Measurements from ENCODE around the gene HBS1L. TPM values are rescaled to one million over a fixed set of nuclear protein-coding genes. Genes with fewer than 3 reads are reported as not detected.

The HBS1L gene
- polyA plus RNA-seq, 1 donor: 39.5 TPM

DNA sequence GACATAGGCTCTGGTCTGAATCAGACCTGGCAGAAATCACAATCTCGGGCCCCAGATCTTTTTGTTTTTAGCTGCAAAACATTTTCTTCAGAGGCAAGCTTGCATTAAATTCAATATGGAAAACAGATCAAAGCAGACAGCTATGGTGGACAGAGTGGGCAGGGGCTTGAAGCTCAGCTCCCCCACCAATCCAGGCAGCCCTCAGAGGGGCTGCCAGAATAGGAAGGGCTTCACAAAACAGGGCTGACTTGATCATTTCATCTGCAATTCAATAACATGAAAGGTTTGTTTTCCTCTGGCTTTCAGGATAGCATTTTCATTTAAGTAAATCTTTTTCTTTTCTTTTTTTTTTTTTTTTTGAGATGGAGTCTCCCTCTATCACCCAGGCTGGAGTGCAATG lies 55.5 kb downstream of the HBS1L start:
- no peak for DNase-seq (ENCODE audit: low read depth)

DNA sequence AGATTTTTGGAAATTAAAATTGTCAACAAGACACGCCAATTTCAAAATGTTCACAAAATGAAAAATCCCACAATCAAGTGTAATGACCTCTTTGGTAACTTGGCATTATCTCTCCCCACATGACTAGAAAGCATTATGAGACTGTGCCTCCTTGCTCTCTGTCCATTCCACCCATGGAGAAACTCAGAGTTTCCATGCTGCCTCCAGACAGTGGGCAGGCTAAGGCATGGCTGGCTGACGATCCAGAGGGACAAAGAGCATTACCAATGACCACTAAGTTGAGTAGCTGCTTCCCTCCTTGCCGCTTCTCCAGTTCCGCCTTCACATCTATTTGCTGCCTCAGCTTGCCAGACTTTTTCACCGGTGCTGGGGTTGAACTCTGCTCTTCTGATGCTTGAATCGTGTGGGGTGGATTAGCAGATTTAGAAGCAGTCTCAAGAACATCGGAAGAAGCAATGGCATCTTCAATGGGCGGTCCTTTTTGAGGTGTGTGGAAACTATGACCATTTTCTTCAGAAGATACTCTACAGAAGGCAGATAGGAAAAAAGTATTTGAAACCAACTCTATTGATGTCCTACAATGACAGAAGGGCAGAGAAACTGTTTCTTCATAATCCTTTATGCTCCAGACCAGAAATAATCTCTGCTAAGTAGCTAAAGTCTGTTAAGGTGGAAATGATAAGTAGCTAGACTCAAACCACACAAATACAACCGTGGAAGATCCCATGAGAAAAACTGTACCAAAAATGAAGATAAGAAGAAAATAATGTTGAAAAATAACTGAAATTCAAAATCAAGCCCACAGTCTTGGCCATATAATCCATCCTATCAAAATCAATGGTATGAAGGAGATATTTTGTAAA lies 57.3 kb downstream of the HBS1L start:
- no peak for DNase-seq (ENCODE audit: low read depth)

DNA sequence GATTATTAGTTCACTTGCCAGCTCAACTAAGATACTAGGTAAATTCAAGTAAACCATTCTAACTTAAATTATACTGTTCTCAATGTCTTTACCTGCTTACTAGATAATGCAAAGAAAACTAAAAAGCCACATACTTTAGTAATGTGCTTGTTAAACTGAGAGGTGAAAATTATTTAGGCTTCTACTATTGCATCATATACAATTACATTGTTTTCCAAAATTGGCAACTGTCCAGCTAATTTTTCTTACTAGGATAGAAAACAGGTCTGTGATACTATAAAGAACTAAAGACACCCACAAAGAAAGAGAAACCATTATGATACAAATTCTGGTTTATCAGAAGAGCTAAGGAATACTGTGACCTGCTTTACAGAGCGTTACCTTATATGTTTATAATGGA lies 59.1 kb downstream of the HBS1L start:
- DNase-seq (ENCODE audit: low read depth): no peak

DNA sequence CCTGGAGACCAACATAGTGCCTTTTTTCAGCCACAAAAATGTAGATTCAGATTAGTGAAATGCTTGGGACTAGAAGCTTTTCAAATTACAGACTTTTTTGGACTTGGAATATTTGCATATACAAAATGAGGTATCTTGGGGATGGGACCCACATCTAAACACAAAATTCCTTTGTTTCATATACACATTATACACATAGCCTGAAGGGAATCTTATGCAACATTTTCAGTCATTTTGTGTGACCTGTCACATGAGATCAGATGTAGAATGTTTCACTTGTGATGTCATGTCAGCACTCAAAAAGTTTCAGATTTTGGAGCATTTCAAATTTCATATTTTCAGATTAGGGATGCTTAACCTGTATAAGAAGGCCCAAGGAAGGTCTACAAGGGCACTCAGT lies 60.2 kb downstream of the HBS1L start:
- DNase-seq (ENCODE audit: low read depth): no peak

DNA sequence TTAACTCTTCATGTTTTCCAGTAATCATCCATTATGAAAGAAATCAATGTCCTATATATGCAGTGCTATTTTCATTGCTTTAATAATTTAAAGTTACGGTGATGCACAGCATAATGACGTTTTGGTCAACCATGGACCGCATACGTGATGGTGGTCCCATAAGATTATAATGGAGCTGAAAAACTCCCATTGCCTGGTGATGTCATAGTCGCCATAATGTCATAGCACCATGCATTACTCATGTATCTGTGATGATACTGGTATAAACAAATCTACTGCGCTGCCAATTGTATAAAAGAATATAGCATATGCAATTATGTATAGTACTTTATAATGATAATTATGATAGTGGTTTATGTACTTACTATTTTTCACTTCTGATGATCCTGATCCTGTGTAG lies 62.5 kb downstream of the HBS1L start:
- no peak for DNase-seq (ENCODE audit: low read depth)

DNA sequence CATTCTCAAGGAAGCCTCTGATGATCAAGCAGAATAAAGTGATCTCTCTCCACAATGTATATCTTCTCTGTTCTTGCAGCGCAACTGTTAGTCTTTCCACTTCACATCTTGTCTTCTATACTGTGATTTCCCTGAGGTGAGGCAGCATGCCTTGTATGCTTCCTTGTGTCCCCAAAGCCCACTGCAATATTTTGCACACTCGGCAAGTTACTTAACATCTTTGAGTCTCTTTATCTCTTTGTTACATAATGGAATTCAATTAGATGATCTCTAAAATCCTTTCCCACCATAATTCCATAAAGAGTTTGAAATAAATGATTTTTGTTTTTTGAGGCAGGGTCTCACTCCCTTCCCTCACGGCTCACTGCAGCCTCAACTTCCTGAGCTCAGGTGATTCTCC lies 64.4 kb downstream of the HBS1L start:
- DNase-seq (ENCODE audit: low read depth): no peak

DNA sequence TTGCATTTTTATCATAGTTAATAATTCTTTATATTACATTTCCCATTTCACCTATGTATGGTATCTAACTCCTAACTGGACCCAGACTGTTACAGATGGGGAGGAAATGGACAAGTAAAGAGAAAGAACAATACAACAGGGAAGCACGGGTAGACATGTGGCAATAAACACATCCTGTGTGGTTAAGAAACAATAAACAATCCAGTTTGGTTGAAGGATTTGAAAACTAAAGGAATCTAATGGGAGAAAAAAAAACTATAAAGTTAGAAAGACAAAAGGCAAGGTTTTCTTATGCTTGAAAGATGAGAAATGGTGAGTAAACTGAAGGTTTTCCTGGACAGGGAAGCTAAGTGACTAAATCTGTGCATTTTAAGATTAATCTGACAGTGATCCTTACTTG lies 69.8 kb downstream of the HBS1L start:
- DNase-seq (ENCODE audit: low read depth): no peak

DNA sequence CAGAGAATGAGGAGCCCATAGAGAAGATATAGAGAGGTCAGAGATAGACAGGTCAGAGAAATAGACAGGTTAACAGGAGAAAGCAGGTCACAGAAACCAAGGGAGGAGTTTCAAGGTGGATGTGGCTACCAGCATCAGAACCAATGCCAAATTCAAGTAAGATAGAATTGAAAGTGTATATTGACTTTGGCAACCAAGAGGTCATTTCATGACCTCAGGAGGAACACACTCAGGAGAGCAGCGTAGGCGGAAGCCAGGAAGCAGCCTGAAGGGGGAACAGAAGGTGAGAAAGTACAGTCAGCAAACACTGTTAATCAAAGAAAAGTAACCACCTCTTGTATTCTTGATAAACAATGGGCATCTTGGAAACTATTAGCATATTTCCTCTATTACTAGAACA lies 70.8 kb downstream of the HBS1L start:
- no peak for DNase-seq (ENCODE audit: low read depth)

DNA sequence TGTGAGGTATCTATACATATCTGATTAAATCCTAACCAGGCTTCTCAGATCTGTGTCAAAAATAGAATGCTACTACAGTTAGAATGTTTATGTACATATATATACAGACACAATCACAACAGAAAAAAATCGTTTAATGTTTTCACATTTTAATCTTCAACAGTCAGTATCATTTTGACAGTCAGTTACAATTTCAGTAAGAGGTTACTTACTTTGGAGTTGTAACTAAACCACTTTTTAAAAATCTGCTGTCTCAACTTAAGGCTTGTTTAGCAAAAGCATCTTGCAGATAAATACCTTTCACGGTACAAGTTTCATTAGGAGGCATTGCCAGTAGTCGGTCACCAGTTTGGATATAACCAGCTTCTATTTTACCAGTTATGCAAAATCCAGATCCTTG lies 72.5 kb downstream of the HBS1L start:
- no peak for DNase-seq (ENCODE audit: low read depth)

DNA sequence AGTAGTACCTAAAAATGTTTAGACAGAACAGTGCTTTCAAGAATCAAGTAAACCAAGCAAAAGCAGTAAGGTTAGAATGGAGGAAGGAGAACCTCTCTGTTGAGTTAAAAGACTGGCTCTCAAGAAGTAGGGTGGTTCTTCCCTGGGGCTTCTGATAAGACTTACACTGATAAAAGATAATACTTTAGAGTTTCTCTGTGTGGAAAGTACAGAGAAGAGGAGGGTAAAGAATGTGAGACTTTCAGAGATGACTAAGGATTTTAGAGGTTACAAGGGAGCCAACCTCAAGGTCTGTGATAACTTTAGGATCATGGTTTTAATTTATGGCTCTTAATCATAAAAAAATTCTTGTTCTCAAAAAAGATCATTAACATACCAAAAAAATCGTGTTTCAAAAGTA lies 73.8 kb downstream of the HBS1L start:
- no peak for DNase-seq (ENCODE audit: low read depth)

DNA sequence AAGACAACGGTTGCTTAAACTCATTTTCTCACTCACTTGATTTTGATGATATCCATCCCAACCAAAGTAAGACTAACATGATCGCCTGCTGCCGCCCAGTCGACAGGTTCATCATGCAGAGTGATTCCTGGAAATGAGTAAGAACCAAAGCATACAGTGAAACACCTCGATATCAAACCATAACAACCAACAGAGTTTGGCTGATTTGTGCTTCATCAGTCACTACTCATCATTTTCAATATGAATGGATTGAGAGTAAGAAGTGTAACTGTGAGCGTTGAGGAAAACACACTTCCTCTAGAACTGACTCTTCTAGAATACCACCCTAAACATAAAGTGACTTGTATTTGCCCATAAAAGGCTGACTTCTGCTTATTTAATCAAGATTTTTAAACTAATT lies 75.5 kb downstream of the HBS1L start:
- DNase-seq (ENCODE audit: low read depth): no peak

DNA sequence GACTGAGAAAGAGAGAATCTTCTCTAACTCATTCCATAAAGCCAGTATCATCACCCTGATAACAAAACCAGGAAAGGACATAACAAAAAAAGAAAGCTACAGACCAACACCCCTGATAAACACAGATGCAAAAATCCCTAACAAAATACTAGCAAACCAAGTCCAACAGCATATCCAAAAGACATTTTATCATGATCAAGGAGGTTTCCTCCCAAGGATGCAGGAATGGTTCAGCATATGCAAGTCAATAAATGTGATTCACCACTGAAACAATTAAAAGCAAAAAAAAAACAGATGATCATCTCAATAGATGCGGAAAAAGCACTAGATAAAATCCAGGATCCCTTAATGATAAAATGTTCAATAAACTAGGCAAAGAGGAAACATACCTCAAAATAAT lies 80.3 kb downstream of the HBS1L start:
- no peak for DNase-seq (ENCODE audit: low read depth)

DNA sequence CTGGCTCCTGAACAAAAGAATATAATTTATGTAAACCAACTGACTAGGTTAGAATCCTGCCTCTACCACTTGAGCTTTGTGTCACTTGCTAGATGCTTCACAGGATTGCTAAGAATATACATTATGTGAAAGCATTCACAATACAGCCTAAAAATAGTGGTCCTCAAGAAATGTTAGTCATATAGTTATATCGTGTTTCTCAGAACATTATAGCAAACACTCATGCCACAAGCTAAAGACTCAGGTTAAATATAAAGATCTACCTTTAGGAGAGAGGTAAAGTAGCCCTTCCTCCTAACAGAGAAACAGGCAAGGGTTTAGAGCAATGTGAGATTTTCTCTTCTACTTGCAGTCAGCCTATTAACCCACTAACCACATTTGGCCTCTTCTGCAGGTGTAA lies 86.9 kb downstream of the HBS1L start:
- DNase-seq (ENCODE audit: low read depth): no peak

DNA sequence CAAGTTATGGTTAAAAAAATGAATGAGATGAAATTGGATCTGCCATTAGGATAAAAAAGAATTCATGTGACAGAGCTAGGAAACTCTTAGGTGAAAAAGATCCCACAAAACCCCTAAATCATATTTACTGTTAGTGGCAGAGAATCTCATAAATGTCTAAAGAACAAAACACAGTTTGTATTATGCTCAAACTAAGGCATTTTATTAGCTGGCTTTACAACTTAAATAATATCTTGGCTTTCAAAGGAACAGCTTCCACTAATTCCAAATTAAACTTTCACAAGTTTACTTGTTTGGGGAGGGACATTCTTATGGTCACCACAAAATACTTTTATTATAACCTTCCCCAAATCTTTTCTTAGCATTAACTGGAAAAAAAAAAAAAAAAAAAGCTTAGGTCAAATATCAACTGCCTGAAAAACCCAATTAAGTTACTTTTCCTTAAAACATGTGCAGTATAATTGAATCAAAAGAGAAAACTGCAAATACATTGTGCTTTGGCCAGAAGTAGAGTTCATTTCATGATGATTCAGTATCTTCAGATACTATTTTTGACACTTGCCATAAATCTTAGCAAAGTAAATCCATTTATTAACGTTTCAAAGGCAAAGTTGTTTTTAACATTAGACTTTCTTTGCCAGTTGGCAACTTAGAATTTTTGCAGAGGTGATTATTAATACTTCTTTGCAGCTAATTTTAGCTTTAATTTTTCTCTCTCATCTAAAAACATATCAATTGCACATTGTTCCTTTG lies 90.0 kb downstream of the HBS1L start:
- no peak for DNase-seq (ENCODE audit: low read depth)

DNA sequence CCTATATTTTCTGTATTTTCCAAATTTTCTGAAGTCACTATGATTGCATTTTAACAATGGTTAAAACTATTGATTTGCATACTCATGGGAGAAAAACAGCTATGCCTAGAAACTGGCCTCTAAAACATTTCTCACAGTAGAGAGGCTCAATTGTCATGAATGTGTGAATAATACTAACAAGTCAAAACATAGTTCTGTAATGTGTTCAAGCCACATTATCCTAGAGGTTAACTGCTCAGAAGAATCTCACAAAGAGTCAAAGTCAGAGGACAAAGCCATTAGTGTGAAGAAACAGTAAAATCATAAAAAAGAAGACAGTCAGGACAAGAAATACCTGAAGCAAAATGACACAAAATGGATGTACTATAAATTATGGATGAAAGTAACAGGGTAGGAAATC lies 92.2 kb downstream of the HBS1L start:
- no peak for DNase-seq (ENCODE audit: low read depth)

DNA sequence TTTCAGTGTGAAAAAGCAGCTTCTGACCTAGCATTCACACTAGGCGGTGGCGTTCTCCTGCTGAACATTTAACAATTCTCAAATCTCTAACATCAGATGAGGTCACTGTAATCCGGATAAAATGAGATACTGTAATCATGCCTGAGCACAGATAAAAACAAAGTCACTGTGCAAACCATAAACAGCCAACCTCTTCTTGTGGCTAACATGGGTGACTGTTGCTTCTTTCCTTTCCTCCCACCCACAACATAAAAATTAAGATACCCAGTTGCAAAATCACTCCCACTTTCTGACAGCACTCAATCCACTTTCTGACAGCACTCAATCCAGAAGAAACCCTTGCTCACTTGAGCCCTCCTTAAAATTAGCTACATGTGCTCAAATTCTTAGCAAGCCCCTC lies 93.3 kb downstream of the HBS1L start:
- no peak for DNase-seq (ENCODE audit: low read depth)

DNA sequence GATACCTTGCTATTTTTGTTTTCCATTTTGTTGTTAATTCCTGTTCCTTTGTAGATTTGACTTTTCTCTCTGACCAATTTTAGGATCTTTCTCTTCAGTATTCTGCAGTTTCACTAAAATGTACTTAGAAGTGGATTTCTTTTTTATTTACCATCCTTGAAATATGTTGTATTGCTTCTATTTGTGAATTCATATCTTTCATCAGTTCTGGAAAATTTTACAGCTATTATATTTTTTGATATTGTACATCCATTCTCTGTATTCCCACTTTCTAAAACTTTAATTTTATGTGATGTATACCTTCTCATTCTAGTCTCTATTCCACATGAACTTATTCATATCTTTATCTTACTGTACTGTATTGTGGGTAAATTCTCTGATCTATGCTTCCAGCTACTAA lies 95.0 kb downstream of the HBS1L start:
- DNase-seq (ENCODE audit: low read depth): no peak

DNA sequence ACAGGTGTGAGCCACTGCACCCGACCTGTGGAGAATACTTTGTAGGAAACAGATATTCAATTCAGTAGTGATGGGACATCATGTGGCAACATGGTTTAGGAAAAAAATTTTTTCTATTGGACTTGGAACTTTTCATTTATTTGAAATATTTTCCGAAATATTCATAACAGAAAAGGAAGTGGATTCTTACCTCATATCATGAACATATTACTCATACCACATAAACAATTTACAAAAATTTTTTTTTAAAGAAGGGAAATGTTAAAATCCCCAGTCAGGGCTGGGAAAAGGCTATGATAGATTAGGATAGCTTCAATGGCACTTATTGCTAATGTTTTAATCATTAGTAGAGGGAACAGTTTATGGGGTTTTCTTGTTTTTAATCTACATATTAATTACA lies 97.9 kb downstream of the HBS1L start:
- DNase-seq (ENCODE audit: low read depth): no peak

DNA sequence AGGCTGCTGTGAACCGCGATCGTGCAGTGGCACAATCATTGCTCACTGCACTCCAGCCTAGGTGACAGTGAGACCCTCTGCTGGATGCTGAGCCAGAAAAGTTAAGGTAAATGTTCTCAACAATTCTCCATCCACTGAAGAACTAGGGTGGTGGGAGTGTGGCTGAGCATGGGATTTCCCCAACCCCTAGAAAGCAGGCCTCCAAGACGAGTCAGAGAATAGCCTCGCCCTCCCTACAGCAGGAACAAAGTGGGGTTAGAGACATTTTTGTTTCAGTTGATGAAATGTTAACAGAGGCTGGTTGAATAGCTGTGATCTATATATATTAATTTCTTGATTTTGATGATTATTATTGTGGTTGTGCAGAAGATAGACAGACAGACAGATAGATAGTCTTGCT lies 98.6 kb downstream of the HBS1L start:
- DNase-seq (ENCODE audit: low read depth): no peak

DNA sequence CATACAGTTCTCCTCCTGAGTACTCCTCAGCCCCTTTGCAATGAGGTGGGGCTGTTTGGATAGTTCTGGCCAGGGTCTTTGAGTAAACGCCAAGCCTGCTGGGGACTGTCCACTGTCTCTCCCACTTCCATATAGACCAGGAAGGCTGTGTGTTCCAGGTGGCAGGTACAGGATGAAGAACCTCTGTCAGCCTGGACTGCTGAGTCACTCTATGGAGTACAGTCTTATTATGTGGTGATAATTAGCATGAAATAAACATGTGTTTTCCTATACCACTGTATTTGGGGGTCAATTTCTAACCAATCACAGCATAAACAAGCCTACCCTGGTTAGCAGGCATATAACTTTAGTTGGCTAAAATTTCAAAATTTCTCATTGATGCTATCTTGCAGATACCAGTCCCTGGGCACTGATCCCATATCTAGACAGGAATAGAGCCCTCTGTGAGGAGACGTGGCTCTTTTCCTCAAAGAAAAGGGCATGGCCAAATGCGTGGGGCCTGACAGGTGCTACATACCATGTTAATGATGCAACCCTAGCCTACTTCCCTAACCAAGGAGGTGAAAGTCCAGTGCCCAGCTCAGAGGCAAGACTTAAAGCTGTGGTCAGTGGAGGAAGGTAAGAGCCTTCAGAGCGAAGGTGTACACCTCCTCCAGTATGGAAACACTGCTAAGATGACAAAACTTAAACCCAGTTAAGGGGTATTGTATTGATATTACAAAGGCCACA lies 100.2 kb downstream of the HBS1L start:
- no peak for DNase-seq (ENCODE audit: low read depth)

DNA sequence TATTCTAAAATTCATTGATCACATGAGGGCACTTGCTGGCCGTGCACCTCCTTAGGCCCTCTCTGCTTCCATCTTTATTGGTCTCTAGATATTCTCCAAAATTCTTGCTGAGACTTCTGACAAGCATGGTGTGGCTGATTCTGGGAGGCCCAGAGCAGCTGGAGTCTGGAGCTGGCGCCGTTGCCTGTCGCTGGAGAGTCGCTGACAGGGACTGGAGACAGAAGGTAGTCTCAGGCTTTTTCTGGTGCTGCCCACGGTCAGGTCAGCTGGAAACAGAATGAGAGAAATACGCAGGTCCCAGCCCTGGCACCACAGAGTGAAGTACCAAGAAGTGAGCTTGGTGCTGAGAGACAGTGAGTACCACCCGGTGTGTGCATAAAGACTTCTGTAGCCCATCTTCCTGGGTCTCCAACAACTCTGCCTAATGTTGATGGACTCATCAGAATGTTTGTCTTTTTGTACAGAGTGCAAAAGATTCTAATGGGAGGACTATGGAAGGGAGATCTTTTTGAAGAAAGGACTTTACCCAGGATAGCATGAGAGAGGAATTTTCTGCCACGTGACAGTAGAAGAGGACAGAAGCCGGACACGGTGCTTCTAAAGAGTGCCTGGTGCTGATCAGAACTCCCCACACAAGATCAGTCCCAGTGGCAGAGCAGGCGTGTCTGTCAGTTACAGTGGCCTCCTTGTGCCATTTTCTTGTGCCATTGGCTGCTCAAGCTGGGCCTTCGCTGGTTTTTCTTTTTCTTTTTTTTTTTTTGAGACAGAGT lies 102.9 kb downstream of the HBS1L start:
- no peak for DNase-seq (ENCODE audit: low read depth)

DNA sequence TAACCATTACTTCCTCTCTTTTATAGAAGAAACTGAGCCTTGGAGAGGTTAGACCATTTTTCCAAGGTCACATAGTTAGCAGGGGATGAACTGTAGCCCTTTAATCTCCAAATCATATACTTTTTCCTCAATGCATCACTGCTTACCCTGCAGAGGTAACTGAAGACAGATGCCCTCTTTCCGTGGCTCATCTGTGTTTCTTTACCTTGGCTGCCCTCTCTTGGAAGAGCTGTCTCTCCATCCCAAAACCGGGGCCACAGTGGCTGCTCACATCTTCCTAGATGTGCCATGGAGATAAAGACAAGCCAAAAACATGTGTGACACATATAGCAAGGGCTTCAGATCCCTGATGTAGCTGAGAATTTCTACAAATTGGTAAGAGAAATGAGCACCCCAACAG lies 104.1 kb downstream of the HBS1L start:
- DNase-seq (ENCODE audit: low read depth): no peak
